H9 (cell line): ENCODE data around the gene CAMK2B. TPM values are rescaled to one million over a fixed set of nuclear protein-coding genes. Genes with fewer than 3 reads are reported as not detected.

Source experiments
- DNase-seq: peaks from one replicate; pipeline ENCODE4 v3.0.0-alpha.2; 2017
- H2AFZ ChIP-seq: one replicate; pipeline ENCODE4 v1.6.1; 2013; ENCODE audit warnings: mild to moderate bottlenecking, low read length, control low read depth, moderate library complexity
- H2AK5ac ChIP-seq: 2 replicates; pipeline ENCODE4 v1.6.1; 2013; ENCODE audit warnings: low read length, control low read depth, mixed read lengths; ENCODE audit not compliant: insufficient read length
- H2BK120ac ChIP-seq: one replicate; pipeline ENCODE4 v1.6.1; 2013; ENCODE audit warnings: low read depth, mild to moderate bottlenecking, low read length, control low read depth, inconsistent platforms; ENCODE audit not compliant: poor library complexity, severe bottlenecking
- H2BK12ac ChIP-seq: 2 replicates; pipeline ENCODE4 v1.6.1; 2013; ENCODE audit warnings: low read length, control low read depth, mixed read lengths, low read depth; ENCODE audit not compliant: insufficient read length
- H2BK15ac ChIP-seq: 2 replicates; pipeline ENCODE4 v1.6.1; 2013; ENCODE audit warnings: low read depth, low read length, control low read depth
- H2BK20ac ChIP-seq: one replicate; pipeline ENCODE4 v1.6.1; 2013; ENCODE audit warnings: low read depth, mild to moderate bottlenecking, low read length, control low read depth, inconsistent platforms; ENCODE audit not compliant: poor library complexity, severe bottlenecking
- H2BK5ac ChIP-seq: 2 replicates; pipeline ENCODE4 v1.6.1; 2013; ENCODE audit warnings: low read length, control low read depth, mixed read lengths; ENCODE audit not compliant: insufficient read length
- H3K14ac ChIP-seq: 2 replicates; pipeline ENCODE4 v1.6.1; 2013; ENCODE audit warnings: low read length, control low read depth; ENCODE audit not compliant: insufficient read depth
- H3K18ac ChIP-seq: 2 replicates; pipeline ENCODE4 v1.6.1; 2013; ENCODE audit warnings: low read depth, mild to moderate bottlenecking, mixed read lengths, low read length, control low read depth; ENCODE audit not compliant: insufficient read length
- H3K23ac ChIP-seq: 2 replicates; pipeline ENCODE4 v1.6.1; 2013; ENCODE audit warnings: low read length, control low read depth, mixed read lengths, low read depth; ENCODE audit not compliant: insufficient read length
- H3K23me2 ChIP-seq: 2 replicates; pipeline ENCODE4 v1.6.1; 2013; ENCODE audit warnings: low read depth, mild to moderate bottlenecking, mixed read lengths, low read length, control low read depth; ENCODE audit not compliant: insufficient read length, poor library complexity, severe bottlenecking
- H3K27ac ChIP-seq: 2 replicates; pipeline ENCODE4 v1.5.1; 2013; ENCODE audit warnings: low read length, control low read depth, mixed read lengths, low read depth; ENCODE audit not compliant: insufficient read length
- H3K27me3 ChIP-seq: 2 replicates; pipeline ENCODE4 v1.6.1; 2013; ENCODE audit warnings: low read length, control low read depth, inconsistent platforms; ENCODE audit not compliant: insufficient read depth
- H3K4ac ChIP-seq: 2 replicates; pipeline ENCODE4 v1.6.1; 2013; ENCODE audit warnings: low read depth, mild to moderate bottlenecking, control low read depth, inconsistent platforms, low read length, moderate library complexity
- H3K4me1 ChIP-seq: 2 replicates; pipeline ENCODE4 v1.6.1; 2013; ENCODE audit warnings: low read length, control low read depth, inconsistent platforms; ENCODE audit not compliant: insufficient read depth
- H3K4me2 ChIP-seq: 2 replicates; pipeline ENCODE4 v1.6.1; 2013; ENCODE audit warnings: low read length, control low read depth, mixed read lengths; ENCODE audit not compliant: insufficient read length, insufficient read depth
- H3K56ac ChIP-seq: 2 replicates; pipeline ENCODE4 v1.6.1; 2013; ENCODE audit warnings: low read depth, mild to moderate bottlenecking, mixed read lengths, low read length, control low read depth; ENCODE audit not compliant: insufficient read length
- H3K79me1 ChIP-seq: 2 replicates; pipeline ENCODE4 v1.6.1; 2013; ENCODE audit warnings: low read depth, mild to moderate bottlenecking, moderate library complexity, low read length, control low read depth, inconsistent platforms; ENCODE audit not compliant: insufficient read depth, poor library complexity, severe bottlenecking
- H3K79me2 ChIP-seq: 2 replicates; pipeline ENCODE4 v1.6.1; 2013; ENCODE audit warnings: low read length, control low read depth, inconsistent platforms; ENCODE audit not compliant: insufficient read depth
- H3K9ac ChIP-seq: 2 replicates; pipeline ENCODE4 v1.6.1; 2013; ENCODE audit warnings: low read length, control low read depth, mixed read lengths; ENCODE audit not compliant: insufficient read length; ENCODE audit errors: extremely low read depth
- H3K9me3 ChIP-seq: one replicate; pipeline ENCODE4 v1.6.1; 2013; ENCODE audit warnings: low read depth, low read length, inconsistent platforms; ENCODE audit not compliant: control insufficient read depth
- H3T11ph ChIP-seq: one replicate; pipeline ENCODE4 v1.6.1; 2013; ENCODE audit warnings: mild to moderate bottlenecking, low read length, control low read depth, inconsistent platforms
- H4K20me1 ChIP-seq: one replicate; pipeline ENCODE4 v1.6.1; 2013; ENCODE audit not compliant: control insufficient read depth, insufficient read length, insufficient read depth
- H4K5ac ChIP-seq: 2 replicates; pipeline ENCODE4 v1.6.1; 2013; ENCODE audit warnings: low read depth, mild to moderate bottlenecking, mixed read lengths, low read length, control low read depth; ENCODE audit not compliant: insufficient read length
- H4K8ac ChIP-seq: replicated peaks from 2 replicates; pipeline ENCODE4 v1.6.1; 2013; ENCODE audit warnings: low read length, control low read depth, mixed read lengths, low read depth; ENCODE audit not compliant: insufficient read length
- H4K91ac ChIP-seq: 2 replicates; pipeline ENCODE4 v1.6.1; 2013; ENCODE audit warnings: low read depth, mild to moderate bottlenecking, moderate library complexity, mixed read lengths, low read length, control low read depth; ENCODE audit not compliant: insufficient read length
- H3K27ac Mint-ChIP-seq, 3 experiments: 2 replicates in 2 of 3; 3 replicates in 1 of 3; pipeline ENCODE4 v1.8.0; 2020 to 2021; ENCODE audit warnings: mixed read lengths in 3 of 3, mild to moderate bottlenecking in 1 of 3, moderate library complexity in 1 of 3
- H3K27me3 Mint-ChIP-seq: 2 replicates; pipeline ENCODE4 v1.8.0; 2021; ENCODE audit warnings: low read depth, mild to moderate bottlenecking, moderate library complexity, mixed read lengths
- H3K36me3 Mint-ChIP-seq, 3 experiments: 2 replicates in 2 of 3; 3 replicates in 1 of 3; pipeline ENCODE4 v1.8.0; 2020 to 2021; ENCODE audit warnings: low read depth in 3 of 3, mixed read lengths in 3 of 3; ENCODE audit not compliant: insufficient read depth in 1 of 3
- H3K4me1 Mint-ChIP-seq, 2 experiments: 2 replicates each; pipeline ENCODE4 v1.8.0; 2020; ENCODE audit warnings: mixed read lengths in 2 of 2
- H3K4me3 Mint-ChIP-seq, 2 experiments: 2 replicates in 1 of 2; 3 replicates in 1 of 2; pipeline ENCODE4 v1.8.0; 2020 to 2021; ENCODE audit warnings: mild to moderate bottlenecking in 2 of 2, mixed read lengths in 2 of 2, moderate library complexity in 1 of 2
- H3K9me3 Mint-ChIP-seq, 2 experiments: 2 replicates in 1 of 2; 3 replicates in 1 of 2; pipeline ENCODE4 v1.8.0; 2020; ENCODE audit warnings: mild to moderate bottlenecking in 2 of 2, mixed read lengths in 2 of 2, moderate library complexity in 1 of 2
- WGBS: extraction: QIAGEN DNeasy Blood & Tissue Kit; methylation state at CpG from one replicate; pipeline ENCODE4 v1.1.7; 2013; ENCODE audit warnings: missing lambda C conversion rate, low lambda C conversion rate, mixed read lengths; ENCODE audit not compliant: insufficient read length; ENCODE audit errors: extremely low coverage; 5-methylcytosine and 5-hydroxymethylcytosine counted together
- total RNA-seq: library from RNA; stranded (reverse); gene quantifications from 2 replicates; pipeline ENCODE4 v1.2.1, GENCODE V29; 2021
- TF ChIP-seq, protein P1 (sequence below): fragments of 200-600 bp; sonication (generic); conservative IDR thresholded peaks from 3 replicates; pipeline ENCODE4 v1.8.0; 2021; ENCODE audit warnings: antibody characterized with exemption, mild to moderate bottlenecking

The CAMK2B gene
- total RNA-seq, 1 experiment from 2014 or later: 0.17 TPM

DNA sequence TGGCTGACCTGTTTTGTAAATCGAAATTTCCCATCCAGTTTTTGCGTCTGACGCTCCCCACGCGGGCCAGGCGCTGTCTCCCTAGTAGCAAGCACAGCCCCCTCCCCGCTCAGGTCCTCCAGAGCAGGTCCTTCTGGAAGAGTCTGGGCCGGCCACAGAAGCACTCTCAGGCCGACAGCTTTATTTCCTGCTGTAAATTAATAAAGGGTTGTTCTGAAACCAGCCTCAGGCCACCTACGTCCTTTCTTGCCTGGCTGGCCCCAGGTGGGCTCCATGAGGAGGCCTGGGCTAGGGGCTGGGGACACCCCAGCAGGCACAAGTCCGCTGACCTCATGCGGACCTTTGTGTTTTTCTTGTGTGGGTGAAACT is 35.2 kb downstream of the CAMK2B start:
- no peaks in the 10 kb centered on the region for H3K27me3 ChIP-seq
- WGBS: no CpG with 5 or more reads among the region's 12 CpGs
- H3K4ac ChIP-seq: no peak overlapping the region
- no peak overlapping the region for H2BK12ac ChIP-seq
- no peak overlapping the region for H2BK5ac ChIP-seq
- H3K4me1 Mint-ChIP-seq: peaks cover 8 to 24% of the 10 kb centered on the region in 2 experiments; a peak in 3 of 4 replicates
- H3K4me1 ChIP-seq: no peaks in the 10 kb centered on the region
- H3K4me2 ChIP-seq: no peak overlapping the region
- H2AK5ac ChIP-seq: no peak overlapping the region
- no peaks in the 10 kb centered on the region for H3K79me1 ChIP-seq
- peak overlapping the region in 1 of 3 experiments; percentile 83; a peak in 2 of 7 replicates for H3K27ac Mint-ChIP-seq
- H4K5ac ChIP-seq: no peak overlapping the region
- H2BK20ac ChIP-seq: no peak overlapping the region
- TF ChIP-seq, protein P1, sequence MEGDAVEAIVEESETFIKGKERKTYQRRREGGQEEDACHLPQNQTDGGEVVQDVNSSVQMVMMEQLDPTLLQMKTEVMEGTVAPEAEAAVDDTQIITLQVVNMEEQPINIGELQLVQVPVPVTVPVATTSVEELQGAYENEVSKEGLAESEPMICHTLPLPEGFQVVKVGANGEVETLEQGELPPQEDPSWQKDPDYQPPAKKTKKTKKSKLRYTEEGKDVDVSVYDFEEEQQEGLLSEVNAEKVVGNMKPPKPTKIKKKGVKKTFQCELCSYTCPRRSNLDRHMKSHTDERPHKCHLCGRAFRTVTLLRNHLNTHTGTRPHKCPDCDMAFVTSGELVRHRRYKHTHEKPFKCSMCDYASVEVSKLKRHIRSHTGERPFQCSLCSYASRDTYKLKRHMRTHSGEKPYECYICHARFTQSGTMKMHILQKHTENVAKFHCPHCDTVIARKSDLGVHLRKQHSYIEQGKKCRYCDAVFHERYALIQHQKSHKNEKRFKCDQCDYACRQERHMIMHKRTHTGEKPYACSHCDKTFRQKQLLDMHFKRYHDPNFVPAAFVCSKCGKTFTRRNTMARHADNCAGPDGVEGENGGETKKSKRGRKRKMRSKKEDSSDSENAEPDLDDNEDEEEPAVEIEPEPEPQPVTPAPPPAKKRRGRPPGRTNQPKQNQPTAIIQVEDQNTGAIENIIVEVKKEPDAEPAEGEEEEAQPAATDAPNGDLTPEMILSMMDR: no peak
- H4K20me1 ChIP-seq: no peaks in the 10 kb centered on the region
- H3K9me3 ChIP-seq: no peaks in the 10 kb centered on the region
- no peak overlapping the region for H2BK15ac ChIP-seq
- no peak overlapping the region for H3K4me3 Mint-ChIP-seq
- H3K27me3 Mint-ChIP-seq: peaks cover 37% of the 10 kb centered on the region
- H3K18ac ChIP-seq: no peak overlapping the region
- H3K79me2 ChIP-seq: no peaks in the 10 kb centered on the region
- H3K27ac ChIP-seq: no peak overlapping the region
- H3K9ac ChIP-seq: no peak overlapping the region
- no peaks in the 10 kb centered on the region for H3K23me2 ChIP-seq
- H3K9me3 Mint-ChIP-seq: no peaks in the 10 kb centered on the region
- H3T11ph ChIP-seq: no peak overlapping the region
- H4K8ac ChIP-seq: no peak overlapping the region
- DNase-seq: no peak
- H2AFZ ChIP-seq: no peak overlapping the region
- H4K91ac ChIP-seq: no peak overlapping the region
- no peak overlapping the region for H2BK120ac ChIP-seq
- H3K14ac ChIP-seq: no peak overlapping the region
- no peak overlapping the region for H3K23ac ChIP-seq
- H3K56ac ChIP-seq: no peak overlapping the region
- no peaks in the 10 kb centered on the region for H3K36me3 Mint-ChIP-seq
